Posterior cingulate gyrus (tissue), 11 donors: ENCODE measurements around the gene CYP2J2.
"Not testable (repeated sequence)": the region's sequence is repeated elsewhere in the genome, so short reads cannot be mapped to it uniquely, and the experiment has no call there.

Source experiments
- DNase-seq, 10 donors: peaks; one replicate each; pipeline versions ENCODE4 v3.0.0 to v3.0.0-alpha.2; 2020 to 2021; ENCODE audit warnings: mixed read lengths in 3 of 10
- intact Hi-C: fragments of 100-400 bp; cut with DNase I; formaldehyde crosslinking; loops from one replicate; pipeline ENCODE4 v1.15.1; 2023

CYP2J2 gene

GRCh38 chr1:59878370-59878769 lies 48.2 kb downstream of the CYP2J2 start:
- intact Hi-C loops = no loop called here
- no peak for DNase-seq

- intact Hi-C loops = no loop called here
- DNase-seq = no peak
These were observed 49.4 kb downstream of the CYP2J2 start for GRCh38 chr1:59877108-59877682.

DNA sequence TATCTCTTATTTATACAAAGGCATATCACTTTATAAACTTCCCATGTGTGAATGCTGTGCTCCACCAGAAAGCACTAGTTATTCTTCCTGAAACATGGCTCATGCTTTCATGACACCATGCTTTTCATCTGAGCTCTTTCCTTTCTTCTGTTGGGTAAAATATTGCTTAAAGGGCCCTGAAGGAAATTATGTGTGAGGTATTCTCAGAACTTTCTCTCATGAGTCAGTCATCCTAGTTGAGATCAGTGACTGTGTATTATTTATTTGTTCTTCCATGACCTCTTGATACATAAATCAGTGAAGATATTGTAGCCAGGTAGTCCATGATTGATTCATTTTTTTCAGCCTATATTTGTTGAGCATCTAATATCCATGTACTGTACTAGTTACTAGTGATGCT lies 54.8 kb downstream of the CYP2J2 start:
- intact Hi-C loops = no loop called here
- no peak for DNase-seq

GRCh38 chr1:59866462-59866861 lies 60.1 kb downstream of the CYP2J2 start:
- intact Hi-C loops = no loop called here
- DNase-seq = no peak

DNA sequence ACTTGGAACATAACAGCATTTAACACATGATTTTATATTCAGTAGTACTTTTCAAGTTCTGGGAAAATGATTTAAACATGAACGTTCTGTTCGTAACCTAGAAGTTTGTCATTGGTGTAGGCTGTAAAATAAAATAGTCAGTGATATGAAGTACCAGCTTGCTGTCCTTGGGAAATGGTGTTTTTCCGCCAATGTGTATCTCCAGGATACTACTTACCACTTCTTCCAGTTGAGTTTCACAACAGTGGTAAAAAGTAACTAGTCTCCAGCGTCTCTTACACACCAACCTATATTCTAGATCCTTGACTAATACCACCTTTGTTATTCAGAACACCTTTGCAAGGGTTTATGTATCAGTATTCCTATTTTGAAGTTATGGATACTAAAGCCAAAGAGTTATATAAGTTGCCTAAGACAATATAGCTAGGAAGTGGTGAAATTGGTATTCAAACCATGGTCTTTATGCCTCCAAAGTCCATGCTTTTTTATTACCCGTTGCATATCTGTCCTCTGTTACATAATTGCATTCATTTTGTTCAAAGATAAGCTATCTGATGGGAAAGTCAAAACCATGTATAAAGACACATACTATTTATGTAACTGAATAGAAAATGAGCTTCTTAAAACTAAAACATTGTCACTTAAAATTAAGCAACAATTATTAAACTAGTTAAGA lies 68.8 kb downstream of the CYP2J2 start:
- intact Hi-C loops = no loop called here
- DNase-seq = no peak

DNA sequence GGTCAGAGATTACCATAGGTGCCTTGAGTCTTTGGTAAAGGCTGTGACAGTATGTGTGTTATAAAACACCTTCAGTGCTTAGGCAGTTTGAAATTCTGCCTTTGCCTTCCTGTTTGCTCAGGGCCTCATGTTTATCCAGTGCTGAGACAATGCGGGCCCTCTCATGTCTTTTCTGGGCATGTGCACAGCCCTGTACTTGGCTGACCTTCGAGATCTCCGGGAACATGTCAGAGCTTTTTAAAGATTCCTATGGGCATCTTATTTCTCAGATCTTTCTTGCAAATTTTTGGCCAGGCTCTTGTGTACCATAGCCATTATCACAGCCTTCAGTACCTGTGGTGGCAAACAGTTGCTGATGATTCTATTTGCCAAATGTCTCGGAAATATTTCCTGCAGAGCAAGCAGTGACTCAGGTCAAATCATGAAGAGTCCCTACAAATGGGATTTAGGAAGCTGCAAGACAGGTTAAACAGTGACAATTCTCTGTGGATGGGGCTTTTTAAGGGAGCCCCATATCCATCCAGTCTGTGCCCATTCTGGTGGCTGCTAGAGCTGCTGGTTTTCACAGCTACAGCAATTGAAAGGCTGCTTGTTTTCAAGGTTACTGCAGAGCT lies 69.7 kb downstream of the CYP2J2 start:
- no peak for DNase-seq
- intact Hi-C loops = no loop called here

DNA sequence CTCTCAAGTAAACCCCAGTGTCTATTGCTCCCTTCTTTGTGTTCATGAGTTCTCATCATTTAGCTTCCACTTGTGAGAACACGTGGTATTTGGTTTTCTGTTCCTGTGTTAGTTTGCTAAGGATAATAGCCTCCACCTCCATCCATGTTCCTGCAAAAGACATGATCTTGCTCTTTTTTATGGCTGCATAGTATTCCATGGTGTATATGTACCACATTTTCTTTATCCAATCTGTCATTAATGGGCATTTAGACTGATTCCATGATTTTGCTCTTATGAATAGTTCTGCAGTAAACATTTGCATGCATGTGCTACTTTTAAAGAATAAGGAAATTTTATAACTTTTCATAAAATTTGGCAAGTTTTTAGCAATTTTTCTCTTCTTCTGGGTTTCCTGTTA lies 71.3 kb downstream of the CYP2J2 start:
- DNase-seq, intact Hi-C loops: not testable (repeated sequence)

GRCh38 chr1:59852117-59852516 lies 74.5 kb downstream of the CYP2J2 start:
- DNase-seq = no peak
- intact Hi-C loops = no loop called here

DNA sequence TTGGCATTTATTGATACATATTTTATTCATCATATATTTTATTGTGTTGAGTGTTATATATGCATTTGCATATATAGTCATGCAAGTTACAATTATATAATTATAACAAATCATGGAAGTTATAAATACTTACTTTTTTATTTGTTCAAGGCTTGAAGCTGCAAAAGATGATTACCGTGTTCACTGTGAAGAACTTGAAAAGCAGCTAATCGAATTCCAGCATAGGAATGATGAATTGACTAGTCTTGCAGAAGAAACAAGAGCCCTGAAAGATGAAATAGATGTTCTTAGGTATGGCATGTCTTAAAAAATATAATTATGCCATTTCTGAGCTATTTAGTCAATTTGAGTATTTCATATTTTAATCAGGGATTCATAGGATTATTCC lies 79.7 kb downstream of the CYP2J2 start:
- DNase-seq = no peak
- intact Hi-C loops = no loop called here

DNA sequence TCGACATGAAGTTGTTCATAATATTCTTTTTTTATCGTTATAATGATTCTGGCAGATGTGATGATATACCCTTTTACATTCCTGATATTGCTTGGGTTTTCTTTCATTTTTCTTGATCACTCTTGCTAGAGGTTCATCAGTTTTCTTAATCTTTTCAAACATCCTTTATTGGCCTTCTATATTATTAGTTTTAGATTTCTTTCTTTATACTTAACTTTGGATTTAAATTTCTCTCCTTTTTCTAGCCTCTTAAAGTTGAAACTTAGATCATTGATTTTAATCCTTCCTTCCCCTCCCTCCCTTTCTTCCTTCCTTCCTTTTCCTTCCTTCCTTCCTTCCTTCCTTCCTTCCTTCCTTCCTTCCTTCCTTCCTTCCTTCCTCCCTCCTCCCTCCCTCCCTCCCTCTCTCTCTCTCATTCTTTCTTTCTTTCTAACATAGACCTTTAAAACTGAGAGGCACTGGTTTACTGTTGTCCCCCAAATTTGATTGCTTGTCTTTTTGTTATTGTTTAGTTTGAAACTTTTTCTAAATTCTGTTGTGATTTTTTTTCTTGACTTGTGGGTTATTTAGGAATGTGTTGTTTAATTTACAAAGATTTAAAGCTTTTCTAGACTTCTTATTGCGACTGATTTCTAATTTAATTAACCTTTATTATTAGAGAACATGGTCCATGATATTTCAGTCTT lies 80.2 kb downstream of the CYP2J2 start:
- intact Hi-C loops = no loop called here
- no peak for DNase-seq

DNA sequence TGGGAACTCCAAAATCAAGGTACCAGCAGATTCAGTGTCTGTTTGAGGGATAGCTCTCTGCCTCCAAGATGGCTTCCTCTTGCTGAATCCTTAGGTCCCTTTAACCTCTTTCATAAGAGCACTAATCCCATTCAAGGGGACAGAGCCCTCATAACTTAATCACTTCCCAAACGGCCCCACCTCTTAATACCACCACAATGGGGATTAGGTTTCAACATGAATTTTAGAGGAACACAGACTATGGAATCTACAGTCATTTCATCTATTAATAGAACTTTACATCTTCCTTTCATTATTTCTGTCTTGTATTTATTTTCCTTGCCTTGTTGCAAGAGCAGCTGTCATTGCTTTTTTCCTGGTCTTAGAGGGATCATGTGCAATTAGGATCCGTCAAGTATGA lies 81.5 kb downstream of the CYP2J2 start:
- intact Hi-C loops = no loop called here
- DNase-seq = no peak
